ENCODE measurements around the gene DIP2C. TPM values are rescaled to one million over a fixed set of nuclear protein-coding genes. Genes with fewer than 3 reads are reported as not detected.
"Not testable (repeated sequence)": the region's sequence is repeated elsewhere in the genome, so short reads cannot be mapped to it uniquely, and the experiment has no call there.

DIP2C gene
- total RNA-seq, 1 donor from 2014 or later: 24.8 TPM

DNA sequence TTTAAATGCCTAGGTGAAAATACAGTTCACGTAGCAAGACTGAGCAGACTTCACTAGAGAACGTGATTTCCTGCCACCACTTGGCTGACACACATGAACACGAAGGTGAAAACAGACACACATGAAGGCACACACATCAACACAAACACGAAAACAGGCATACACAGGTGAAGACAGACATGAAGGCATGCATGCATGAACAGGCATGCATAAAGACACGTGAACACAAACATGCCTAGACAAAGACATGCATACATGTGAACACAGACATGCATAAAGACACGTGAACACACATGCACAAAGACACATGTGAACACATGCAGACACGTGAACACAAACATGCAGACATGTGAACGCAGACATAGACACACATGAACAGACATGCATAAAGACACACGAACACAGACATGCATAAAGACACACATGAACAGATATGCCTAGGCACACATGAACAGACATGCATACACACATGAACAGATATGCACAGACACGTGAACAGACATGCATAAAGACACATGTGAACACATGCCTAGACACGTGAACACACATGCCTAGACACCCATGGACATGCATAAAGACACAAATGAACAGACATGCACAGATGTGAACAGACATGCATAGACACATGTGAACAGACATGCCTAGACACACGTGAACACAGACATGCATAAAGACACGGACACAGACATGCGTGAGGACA is 311.1 kb downstream of the DIP2C start:
- no peak for DNase-seq (ENCODE audit: low spot score)

DNA sequence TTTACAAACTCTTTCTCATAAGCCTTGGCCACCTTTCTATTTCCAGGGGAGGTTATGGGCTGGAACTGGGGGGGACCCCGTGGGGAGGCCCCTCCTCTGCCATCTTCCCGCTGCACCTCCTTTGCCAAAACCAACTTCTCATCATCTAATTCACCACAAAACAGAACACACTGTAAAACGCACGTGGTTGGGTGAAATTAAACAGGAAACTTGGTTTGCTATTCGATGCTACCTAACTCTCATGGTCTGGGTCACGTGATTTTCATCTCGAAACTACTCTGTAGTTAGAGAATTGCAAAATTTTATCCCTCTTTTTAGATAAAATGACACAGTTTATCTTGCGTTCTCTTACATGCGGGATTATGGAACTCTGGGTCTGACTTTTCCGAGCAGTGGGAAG is 312.2 kb downstream of the DIP2C start:
- peak; percentile 36 for DNase-seq (ENCODE audit: low spot score)

DNA sequence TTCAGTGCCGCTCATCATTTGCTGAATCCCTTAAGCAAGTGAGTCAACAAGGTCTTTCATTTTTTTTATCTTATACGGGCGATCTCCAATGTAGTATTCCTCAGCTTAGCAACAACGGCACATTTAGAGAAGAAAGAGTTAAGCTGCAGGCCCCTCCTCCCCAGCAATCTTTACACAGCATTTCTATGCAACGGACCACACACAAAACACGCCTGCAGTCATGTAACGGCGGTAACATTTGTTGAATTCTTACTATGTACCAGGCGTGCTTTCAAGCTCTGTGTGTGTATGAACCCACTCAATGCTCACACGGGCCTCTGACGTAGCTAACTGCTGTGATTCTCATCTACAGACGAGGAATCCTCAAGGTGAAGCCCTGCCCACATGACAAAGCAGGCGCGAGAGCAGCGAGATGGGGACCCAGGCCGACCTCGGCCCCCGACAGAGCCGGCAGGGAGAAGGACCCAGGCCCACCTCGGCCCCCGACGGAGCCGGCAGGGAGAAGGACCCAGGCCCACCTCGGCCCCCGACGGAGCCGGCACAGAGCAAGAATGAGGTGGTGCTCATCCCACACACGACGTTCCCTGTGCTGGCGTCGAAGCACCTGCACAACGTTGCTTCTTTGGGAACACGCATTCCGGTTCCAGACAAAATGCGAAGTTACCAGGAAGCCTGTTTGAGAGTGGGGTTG is 313.5 kb downstream of the DIP2C start:
- no peak for DNase-seq (ENCODE audit: low spot score)

DNA sequence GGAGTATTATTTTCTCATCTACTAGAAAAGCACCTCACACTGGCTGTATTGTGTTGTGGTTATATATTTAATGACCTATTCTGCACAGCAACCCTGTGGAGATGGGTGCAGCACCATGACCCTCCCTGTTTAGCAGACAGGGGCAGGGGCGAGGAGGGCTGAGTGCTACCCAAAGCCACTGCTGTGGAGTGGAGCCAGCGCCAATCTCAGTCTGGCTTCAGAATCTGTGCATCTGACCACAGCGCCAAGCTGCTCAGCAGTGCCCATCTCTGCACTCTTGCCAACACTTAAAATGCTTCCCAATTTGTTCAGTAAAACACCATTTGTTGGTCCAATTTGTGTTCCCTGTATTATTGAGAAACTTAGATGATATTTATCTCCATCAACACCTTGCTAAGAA is 315.1 kb downstream of the DIP2C start:
- DNase-seq (ENCODE audit: low spot score): no peak

DNA sequence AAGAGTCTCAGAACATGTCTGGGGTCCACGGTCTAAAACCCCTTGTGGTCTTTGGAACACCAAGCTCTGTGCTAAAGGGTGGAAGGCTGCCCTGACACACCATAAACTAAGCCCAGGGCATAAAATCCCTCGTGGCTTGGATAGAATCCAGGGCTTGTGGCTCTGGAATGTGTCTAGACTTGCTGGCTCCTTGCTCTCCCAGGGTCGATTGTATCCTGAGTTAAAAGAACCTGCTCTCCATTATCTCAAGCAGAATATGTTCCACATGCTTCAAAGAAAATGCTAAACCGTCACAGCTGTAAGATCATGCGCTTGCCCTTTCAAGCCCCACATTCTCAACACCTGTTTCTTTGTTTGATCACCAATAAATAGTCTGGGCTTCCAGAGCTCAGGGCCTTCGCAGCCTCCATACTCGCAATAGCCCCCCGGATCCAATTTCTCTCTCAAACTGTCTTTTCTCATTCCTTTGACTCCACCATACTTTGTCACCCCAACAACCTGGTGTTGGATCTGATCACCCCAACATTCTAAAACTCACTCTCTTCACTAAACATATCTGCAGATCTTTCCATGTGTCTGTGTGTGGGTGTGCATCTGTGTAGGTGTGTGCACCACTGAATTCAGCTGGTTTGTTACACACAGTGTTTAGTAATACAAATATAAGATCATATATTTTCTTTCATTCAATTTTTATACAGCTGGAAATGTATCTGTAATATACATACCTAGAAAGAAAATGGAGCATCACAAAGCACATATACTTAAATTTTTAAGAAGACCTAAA is 315.8 kb downstream of the DIP2C start:
- peak; percentile 84 for DNase-seq (ENCODE audit: low spot score)

DNA sequence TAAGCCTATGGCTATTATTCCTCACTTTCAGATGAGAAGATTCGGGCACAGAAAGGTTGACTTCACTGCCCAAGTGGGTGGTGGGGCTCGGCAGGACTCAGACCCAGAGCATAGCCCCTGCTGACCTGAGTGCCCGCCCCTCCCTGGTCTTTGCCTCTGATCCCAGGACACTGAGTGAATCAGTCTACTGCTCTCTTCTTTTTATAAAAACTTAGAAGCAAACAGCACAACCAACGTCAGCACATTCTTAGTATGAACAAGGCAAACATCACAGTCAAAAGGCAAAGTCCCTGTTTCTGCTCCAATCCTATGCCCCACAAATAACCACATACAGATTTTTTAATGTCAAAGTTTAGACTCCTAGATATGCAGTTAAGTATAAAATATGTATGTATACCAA is 316.5 kb downstream of the DIP2C start:
- DNase-seq (ENCODE audit: low spot score): peak; percentile 81

DNA sequence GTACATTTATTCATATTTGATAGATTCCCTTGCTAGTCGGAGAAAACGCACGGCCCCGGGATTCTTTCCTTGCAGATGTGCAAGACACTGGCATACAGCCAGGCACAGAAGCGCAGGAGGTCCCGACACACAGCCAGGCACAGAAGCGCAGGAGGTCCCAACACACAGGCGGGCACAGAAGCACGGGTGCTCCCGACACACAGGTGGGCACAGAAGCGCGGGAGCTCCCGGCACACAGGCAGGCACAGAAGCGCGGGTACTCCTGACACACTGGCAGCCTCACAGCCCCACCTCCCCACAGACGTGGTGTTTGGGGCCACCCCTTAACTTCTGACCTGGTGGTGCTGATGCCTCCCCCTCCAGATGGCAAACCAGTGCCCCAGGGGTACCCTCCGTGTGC is 316.9 kb downstream of the DIP2C start:
- DNase-seq (ENCODE audit: low spot score): peak; percentile 44

DNA sequence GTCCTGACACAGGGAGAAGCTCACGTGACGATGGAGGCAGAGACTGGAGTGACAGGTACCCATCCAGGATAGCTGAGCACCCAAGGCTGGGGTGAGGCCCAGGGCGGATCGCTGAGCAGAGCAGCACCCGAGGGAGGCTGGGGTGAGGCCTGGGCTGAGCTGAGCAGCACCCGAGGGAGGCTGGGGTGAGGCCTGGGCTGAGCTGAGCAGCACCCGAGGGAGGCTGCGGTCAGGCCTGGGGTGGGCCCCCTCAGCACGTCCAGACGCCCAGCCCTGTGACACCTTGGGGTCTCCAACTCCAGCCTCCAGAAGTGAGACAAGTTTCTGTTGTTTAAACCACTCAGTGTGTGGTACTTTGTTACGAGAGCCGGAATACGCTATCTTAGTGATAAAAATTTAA is 318.0 kb downstream of the DIP2C start:
- DNase-seq (ENCODE audit: low spot score): no peak

DNA sequence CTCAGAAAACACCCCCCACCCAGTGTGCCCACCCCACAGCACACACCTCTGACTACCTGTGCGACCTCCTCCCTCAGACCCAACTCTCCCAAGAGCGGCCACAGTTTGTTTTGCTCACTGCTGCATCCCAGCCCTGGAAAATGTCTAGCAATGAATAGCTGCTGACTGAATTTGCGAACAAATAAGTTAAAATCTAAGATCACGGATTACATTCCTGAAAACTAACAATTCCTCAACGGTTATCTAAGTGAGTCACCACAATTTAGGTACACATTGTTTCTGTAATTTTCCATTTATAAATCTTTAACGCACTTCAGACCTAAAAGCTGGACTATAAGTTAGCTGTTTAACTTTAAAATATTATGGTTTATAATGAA is 319.0 kb downstream of the DIP2C start:
- DNase-seq (ENCODE audit: low spot score): peak; percentile 34

DNA sequence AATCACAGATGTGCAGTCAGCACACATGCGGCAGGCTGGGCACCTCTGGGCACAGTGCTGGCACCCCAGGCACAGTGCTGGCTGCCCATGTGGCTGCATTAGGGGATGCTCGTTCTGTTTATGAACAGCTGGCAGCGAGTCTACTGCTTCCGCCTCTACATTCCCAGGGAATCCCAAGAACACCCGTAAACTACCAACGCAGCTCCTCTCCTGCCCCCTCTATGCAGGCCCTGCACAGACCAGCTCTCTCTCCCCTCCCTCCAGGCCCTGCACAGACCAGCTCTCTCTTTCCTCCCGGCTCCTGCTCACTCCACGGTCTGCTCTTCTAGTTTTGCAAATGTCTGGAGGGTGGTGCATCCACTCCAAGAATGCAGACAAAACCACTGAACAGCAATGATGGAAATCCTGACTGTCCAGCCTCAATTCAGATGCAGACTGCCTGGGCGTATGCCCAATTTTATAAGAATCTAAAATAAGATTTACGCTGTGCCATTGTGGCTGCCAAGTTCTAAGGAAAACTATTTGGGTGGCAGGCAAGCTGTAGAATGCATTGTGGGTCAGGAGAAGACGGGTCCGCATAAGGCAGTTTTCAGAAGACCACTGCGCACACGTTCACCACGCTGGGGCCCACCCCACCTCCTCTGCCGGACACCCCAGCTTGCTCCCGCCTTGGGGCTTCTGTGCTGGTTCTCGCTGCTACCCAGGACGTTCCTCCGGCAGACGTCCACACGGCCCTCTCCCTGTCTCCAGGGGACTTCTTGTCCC is 319.6 kb downstream of the DIP2C start:
- peak; percentile 97 for DNase-seq (ENCODE audit: low spot score)

DNA sequence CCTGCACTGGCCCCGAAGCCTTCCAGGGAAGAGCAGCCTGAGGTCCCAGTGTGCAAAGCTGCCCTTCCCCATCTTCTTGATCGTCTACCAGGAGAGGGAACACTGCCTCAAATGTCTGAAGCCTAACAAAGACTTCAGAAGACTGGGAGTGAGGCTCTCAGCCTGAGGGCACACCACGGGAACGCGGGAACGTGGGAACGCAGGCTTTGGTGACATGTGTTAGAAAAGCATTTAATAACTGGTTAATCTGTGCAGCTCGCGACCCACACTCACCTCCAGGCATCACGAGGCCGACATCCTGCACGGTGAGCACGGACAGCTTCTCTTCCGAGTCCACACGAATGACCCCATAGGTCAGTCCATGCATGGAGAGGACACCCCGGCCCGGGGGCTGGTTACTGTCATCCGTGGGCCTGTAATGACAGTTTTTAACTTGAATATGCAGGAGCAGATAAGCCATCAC is 320.2 kb downstream of the DIP2C start:
- no peak for DNase-seq (ENCODE audit: low spot score)

DNA sequence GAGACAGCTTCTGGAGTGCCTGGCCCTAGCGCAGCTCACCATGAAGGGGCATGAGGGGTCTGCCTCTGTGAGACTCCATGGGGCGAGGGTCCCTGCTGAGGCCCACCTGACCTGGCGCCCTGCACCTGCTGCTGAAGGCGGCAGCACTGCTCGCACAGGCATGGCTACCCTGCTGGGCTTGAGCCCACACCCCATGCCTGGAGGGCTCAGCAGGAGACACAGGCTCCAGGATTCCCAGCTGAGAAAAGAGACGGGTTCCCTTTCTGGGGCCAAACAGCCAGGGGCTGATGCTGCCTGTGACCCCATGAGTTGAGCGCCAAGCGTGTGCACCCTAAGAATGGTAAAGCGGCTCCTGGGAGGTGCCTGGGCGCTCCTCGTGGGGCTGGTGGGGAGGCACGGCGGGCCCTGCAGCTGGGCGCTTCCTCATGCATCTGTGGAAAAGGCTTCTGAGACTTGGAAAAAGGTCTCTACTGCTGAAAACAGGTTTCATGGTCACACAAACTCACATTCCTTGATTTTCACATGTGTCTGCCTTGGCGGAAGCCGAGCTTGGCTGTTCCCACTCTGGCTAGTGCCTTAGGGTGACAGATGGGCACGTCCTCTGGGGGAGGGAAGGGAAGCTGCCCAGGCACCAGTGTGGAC is 320.8 kb downstream of the DIP2C start:
- no peak for DNase-seq (ENCODE audit: low spot score)

DNA sequence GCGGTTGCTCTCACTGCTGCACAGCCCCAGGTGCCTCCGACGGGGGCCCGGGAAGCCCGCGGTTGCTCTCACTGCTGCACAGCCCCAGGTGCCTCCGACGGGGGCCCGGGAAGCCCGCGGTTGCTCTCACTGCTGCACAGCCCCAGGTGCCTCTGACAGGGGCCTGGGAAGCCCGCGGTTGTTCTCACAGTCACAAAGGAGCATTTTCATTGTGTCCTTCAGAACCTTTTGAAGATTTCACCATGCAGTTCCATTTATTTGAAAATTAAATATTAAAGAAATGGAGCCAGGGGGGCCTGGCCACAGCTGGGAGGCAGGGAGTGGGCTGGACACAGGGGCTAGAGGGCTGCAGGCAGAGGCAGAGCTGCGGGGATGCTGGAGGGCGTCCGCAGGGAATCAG is 321.4 kb downstream of the DIP2C start:
- not testable (repeated sequence) for DNase-seq (ENCODE audit: low spot score)

DNA sequence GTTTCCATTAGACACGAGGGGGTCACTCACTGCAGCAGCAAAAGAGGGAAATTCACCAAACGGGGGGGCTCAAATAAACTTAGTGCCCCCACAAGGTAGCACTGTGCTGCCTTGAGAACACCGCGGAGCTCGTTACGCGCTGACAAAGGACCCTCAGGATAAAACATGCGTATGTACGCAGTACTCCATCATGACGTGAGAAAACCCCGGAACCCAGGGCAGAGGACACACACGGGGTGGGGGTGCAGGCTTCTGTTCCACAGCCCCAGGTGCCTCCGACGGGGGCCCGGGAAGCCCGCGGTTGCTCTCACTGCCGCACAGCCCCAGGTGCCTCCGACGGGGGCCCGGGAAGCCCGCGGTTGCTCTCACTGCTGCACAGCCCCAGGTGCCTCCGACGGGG is 321.8 kb downstream of the DIP2C start:
- no peak for DNase-seq (ENCODE audit: low spot score)

DNA sequence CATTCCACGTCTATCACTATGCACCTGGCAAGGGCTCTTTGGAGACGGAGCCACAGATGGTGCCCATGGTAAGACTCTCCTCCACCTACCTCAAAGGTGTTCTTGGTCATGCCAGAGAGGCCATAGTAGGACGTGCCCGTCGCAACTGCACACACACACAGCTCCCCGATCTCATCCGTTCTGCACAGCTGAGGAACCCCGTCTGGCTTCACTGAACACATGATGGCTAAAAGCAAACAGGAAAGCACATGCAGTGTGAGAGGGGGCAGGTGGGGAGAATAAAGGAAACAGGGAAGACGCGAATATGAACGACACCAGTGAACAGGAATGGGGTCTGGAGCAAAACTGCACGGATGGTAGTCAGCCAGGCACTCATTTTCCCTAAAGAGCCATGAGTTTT is 323.3 kb downstream of the DIP2C start:
- no peak for DNase-seq (ENCODE audit: low spot score)

DNA sequence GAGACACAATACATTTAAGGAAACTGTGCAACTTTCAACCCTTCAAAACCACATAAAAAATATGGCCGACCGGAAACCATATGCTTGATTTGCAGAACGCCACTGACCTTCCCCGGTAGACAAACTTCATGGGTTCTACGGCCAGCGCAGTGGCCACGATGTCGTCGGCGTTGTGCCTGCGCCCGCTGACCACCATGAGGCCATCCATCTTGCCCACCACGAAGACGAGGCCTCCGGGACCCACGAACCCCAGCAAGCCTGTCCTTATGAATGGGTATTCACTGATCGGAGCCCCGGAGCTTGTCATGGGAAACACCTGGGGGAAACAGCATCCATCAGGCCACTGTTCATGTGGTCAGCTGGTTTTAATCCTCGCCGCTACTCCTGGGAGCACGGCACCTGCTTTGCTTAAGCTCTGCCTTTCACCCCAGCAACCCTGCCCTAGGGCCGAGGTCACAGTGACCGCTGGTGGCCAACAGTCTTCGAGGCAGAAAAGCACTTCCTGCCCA is 325.1 kb downstream of the DIP2C start:
- DNase-seq (ENCODE audit: low spot score): no peak

DNA sequence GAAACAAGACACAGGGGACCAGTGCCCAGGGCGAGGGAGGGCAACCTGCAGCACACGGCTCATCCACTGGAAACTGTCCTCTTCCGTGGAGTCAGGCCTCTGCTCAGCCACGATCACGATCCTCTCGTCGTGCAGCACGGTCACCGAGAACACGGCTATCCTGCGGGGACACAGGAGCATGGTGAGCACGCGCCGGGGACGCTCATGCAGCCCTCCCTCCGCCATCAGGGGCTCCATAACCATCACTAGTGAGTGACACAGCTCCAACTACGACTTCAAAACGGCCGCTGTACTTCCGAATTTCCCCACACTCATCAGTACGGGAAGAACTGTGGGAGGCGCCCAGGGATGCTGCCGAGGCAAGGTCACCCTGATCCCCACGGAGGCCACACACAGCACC is 326.3 kb downstream of the DIP2C start:
- no peak for DNase-seq (ENCODE audit: low spot score)

DNA sequence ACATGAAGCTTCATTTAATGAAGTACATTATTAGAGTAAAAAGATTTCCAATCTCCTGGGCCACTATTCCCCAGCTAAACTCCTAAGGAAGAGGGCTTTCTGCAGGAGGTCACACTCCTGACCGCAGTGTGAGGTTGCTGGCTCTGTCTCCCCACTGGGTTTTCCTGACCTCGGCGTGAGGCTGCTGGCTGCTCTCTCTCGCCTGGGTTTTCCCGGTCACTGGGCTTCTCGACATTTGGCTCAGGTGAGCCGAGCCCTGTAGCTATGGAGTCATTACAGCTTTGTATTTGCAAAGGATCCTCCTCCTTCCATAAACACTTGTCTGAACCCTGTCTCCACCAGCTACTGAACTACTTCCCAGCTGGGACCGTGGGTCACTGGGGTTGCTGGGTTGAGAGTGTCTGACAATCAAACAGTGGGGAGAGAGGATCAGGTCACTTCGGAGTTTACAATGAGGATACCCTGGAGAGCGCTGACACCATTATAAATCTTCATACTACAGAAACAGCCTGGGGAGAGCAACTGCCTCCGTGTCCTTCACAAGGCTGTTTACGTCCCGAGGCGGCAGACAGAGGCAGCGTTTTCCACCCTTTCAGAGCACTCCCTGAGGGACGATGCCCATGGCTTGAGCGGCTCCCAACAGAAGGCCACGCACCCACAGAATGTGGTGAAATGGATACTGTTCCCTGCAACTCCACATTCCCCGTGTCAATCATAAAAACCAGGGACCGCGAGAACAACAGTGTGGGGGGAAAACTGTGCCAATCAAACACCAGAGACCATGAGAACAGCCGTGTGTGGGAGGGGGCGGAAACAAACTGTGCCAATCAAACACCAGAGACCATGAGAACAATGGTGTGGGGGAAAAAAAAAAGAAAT is 328.0 kb downstream of the DIP2C start:
- DNase-seq (ENCODE audit: low spot score): no peak

DNA sequence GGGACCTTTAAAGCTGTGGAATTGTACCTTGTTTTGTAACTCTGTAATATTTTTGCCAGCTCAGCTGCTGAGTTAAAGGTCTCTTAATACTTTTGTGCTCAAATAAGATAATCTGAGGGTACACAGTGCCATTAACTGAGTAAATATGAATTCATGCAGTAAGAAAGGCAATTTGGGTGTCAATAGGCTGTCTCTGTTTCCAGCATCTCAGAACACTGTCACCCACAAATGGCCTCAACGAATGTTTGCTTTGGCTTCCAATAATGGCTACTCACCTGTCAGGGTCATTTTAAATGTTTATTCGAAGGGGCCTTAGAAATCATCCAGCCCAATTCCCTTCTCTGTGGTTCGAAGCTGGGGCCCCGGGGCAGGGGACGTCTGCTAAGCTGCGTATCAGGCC is 328.8 kb downstream of the DIP2C start:
- DNase-seq (ENCODE audit: low spot score): no peak

DNA sequence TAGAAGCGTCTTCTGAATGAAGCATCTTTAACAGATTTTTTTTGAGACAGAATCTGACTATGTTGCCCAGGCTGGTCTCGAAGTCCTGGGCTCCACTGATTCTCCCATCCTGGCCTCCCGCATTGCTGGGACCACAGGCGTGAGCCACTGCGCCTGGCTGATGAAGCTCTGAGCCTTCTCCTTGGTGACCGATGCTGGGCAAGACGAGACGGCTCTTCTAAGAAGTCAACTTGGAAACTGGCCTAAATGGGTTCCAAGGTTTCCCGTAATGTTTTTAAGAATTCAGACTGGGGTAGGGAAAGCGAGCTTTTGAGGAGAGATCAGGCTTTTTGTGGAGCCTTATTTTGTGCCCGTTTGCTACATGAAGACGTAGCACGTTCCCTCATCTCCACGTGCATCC is 329.7 kb downstream of the DIP2C start:
- no peak for DNase-seq (ENCODE audit: low spot score)

Data from umbilical cord (tissue), 2 donors.